Measurements from ENCODE around the gene SIPA1. TPM values are rescaled to one million over a fixed set of nuclear protein-coding genes. Genes with fewer than 3 reads are reported as not detected.
A peak's percentile ranks its signal among the peaks of the same experiment; 100 is the strongest.

The SIPA1 gene
- total RNA-seq, 4 donors from 2014 or later = 22.4 to 174 (median 30.9) TPM

GRCh38 chr11:65651589-65652510 is 13.9 kb downstream of the SIPA1 start:
- in situ Hi-C loops (cut with MboI; ENCODE audit: low pct_ligation_motif_present in 1 of 4, low pct_unique_long_range_greater_than_20kb in 1 of 4, low sequenced_read_pairs in 3 of 4) (no loop called here), intact Hi-C loops (cut with DNase I; ENCODE audit: low total_unique reads) (no loop called here)
- H3K4me1 ChIP-seq = peaks cover 25 to 43% (median 32%) of the 10 kb centered on the region in 4 donors
- peak overlapping the region; percentile 91 to 99 (median 96) for H3K27ac ChIP-seq
- H3K4me3 ChIP-seq = peak overlapping the region; percentile 28 to 58 (median 38)
- no peaks in the 10 kb centered on the region for H3K9me3 ChIP-seq
- no peaks in the 10 kb centered on the region for H3K27me3 ChIP-seq
- peak; percentile 82 for DNase-seq
- 0 to 23% methylated on average over 2 to 22 of the region's 28 CpGs for WGBS, 2 donors (ENCODE audit: low coverage in 1 of 2)
- peaks cover 0 to 18% (median 8%) of the 10 kb centered on the region in 4 donors for H3K36me3 ChIP-seq
- TF ChIP-seq CTCF (IDR thresholded peaks at IDR 0.05) = no peak
- peak in 1 of 3 donors; percentile 35 for TF ChIP-seq POLR2AphosphoS5 (IDR thresholded peaks at IDR 0.05)
- TF ChIP-seq EP300 (IDR thresholded peaks at IDR 0.05; ENCODE audit: low read depth) = no peak
- TF ChIP-seq POLR2A (IDR thresholded peaks at IDR 0.05) = no peak

DNA sequence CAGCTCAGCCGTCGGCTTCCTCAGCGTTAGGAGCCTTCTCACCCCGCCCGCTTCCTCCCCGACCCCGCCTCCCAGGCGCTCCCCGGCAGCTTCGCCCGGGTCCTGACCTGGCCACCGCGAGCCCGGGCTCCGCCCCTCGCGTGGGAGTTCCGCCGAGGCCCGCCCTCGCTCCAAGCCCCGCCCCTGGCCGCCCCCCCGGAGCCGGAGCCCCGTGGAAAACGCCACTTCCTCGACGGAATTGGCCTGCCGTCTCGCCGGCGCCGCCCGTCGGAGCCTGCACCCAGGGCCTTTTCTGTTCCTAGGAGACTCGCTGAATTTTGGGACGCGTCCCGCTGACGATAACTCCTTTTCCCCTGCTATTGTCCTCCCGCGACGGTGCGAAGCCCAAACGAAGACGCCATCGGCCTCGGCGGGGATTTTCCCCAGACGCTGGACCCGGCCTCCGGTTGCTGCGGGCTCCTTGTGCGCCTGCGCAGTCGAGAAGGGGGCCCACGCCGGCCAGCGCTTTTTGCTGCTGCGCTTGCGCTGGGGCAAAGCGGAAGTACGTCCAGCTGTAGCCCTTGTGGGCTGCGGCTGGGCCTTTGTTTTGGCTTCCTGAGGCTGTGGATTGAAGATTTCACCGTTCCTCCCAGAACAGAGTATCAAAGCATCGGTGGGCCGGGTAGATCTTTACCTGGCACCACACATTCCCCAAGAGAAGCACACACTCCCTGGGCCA is 14.8 kb downstream of the SIPA1 start:
- H3K4me1 ChIP-seq = peaks cover 25 to 43% (median 32%) of the 10 kb centered on the region in 4 donors
- peak overlapping the region; percentile 91 to 99 (median 96) for H3K27ac ChIP-seq
- no peaks in the 10 kb centered on the region for H3K9me3 ChIP-seq
- DNase-seq = peak; percentile 96
- peak overlapping the region; percentile 35 to 58 (median 39) for H3K4me3 ChIP-seq
- TF ChIP-seq POLR2AphosphoS5 (IDR thresholded peaks at IDR 0.05) (peak; percentile 50 to 89 (median 76)), POLR2A (IDR thresholded peaks at IDR 0.05) (peak; percentile 67), CTCF (IDR thresholded peaks at IDR 0.05) (no peak), EP300 (IDR thresholded peaks at IDR 0.05; ENCODE audit: low read depth) (no peak)
- intact Hi-C loops (cut with DNase I; ENCODE audit: low total_unique reads) (no loop called here), in situ Hi-C loops (cut with MboI; ENCODE audit: low pct_ligation_motif_present in 1 of 4, low pct_unique_long_range_greater_than_20kb in 1 of 4, low sequenced_read_pairs in 3 of 4) (no loop called here)
- WGBS, 2 donors (ENCODE audit: low coverage in 1 of 2) = 1% methylated on average over 57 of the region's 68 CpGs; no CpG with 5 or more reads in 1 of the 2 donors
- peaks cover 0 to 25% (median 10%) of the 10 kb centered on the region in 4 donors for H3K36me3 ChIP-seq
- no peaks in the 10 kb centered on the region for H3K27me3 ChIP-seq

- TF ChIP-seq EP300 (IDR thresholded peaks at IDR 0.05; ENCODE audit: low read depth) = no peak
- TF ChIP-seq CTCF (IDR thresholded peaks at IDR 0.05) = no peak
- TF ChIP-seq POLR2A (IDR thresholded peaks at IDR 0.05) = peak; percentile 7
- TF ChIP-seq POLR2AphosphoS5 (IDR thresholded peaks at IDR 0.05) = no peak
- no peaks in the 10 kb centered on the region for H3K27me3 ChIP-seq
- intact Hi-C loops (cut with DNase I; ENCODE audit: low total_unique reads) = no loop called here
- H3K9me3 ChIP-seq = no peaks in the 10 kb centered on the region
- in situ Hi-C loops (cut with MboI; ENCODE audit: low pct_ligation_motif_present in 1 of 4, low pct_unique_long_range_greater_than_20kb in 1 of 4, low sequenced_read_pairs in 3 of 4) = no loop called here
- 30 to 60% methylated on average over 2 to 12 of the region's 12 CpGs for WGBS, 2 donors (ENCODE audit: low coverage in 1 of 2)
- peaks cover 0 to 34% (median 14%) of the 10 kb centered on the region in 4 donors for H3K36me3 ChIP-seq
- peak overlapping the region in 3 of 4 donors; percentile 35 to 58 (median 41) for H3K4me3 ChIP-seq
- H3K4me1 ChIP-seq = peaks cover 25 to 43% (median 32%) of the 10 kb centered on the region in 4 donors
- H3K27ac ChIP-seq = peak overlapping the region; percentile 91 to 99 (median 96)
- DNase-seq = peak; percentile 69
These were observed 15.6 kb downstream of the SIPA1 start for GRCh38 chr11:65653229-65654225.

Measured in transverse colon (tissue), 4 donors.